Measurements from ENCODE around the gene MTRF1L. TPM values are rescaled to one million over a fixed set of nuclear protein-coding genes. Genes with fewer than 3 reads are reported as not detected.

The MTRF1L gene
- total RNA-seq, 1 experiment from 2014 or later: 26.5 TPM

- no peak overlapping the region for H3K9ac ChIP-seq (ENCODE audit: extremely low read depth, insufficient read length, low read length)
- no peaks in the 10 kb centered on the region for H3K27me3 ChIP-seq (ENCODE audit: insufficient read depth, low read length)
- no peak overlapping the region for H3K18ac ChIP-seq (ENCODE audit: insufficient read length, low read depth, low read length)
- no peak overlapping the region for H2AK5ac ChIP-seq (ENCODE audit: insufficient read length, low read length)
- H4K5ac ChIP-seq (ENCODE audit: insufficient read length, low read depth, low read length): no peak overlapping the region
- TF ChIP-seq CTCF (conservative IDR thresholded peaks at IDR 0.05): no peak
- H2BK5ac ChIP-seq (ENCODE audit: insufficient read length, low read length): no peak overlapping the region
- Mint-ChIP-seq H3K9me3 (no peaks in the 10 kb centered on the region), H3K27me3 (ENCODE audit: low read depth) (no peaks in the 10 kb centered on the region), H3K4me3 (no peak overlapping the region), H3K36me3 (ENCODE audit: insufficient read depth in 1 of 3, low read depth in 3 of 3) (no peaks in the 10 kb centered on the region), H3K4me1 (no peaks in the 10 kb centered on the region; a peak in 1 of 4 replicates), H3K27ac (no peak overlapping the region)
- H3K27ac ChIP-seq (ENCODE audit: insufficient read length, low read depth, low read length): no peak overlapping the region
- H3T11ph ChIP-seq (ENCODE audit: low read length): no peak overlapping the region
- no CpG with 5 or more reads among the region's 3 CpGs for WGBS (ENCODE audit: extremely low coverage, insufficient read length, low lambda C conversion rate)
- H4K8ac ChIP-seq (replicated peaks; ENCODE audit: insufficient read length, low read depth, low read length): no peak overlapping the region
- DNase-seq: no peak
- no peaks in the 10 kb centered on the region for H3K9me3 ChIP-seq (ENCODE audit: control insufficient read depth, low read depth, low read length)
- no peak overlapping the region for H2BK20ac ChIP-seq (ENCODE audit: low read depth, low read length, poor library complexity, severe bottlenecking)
- no peak overlapping the region for H3K4ac ChIP-seq (ENCODE audit: low read depth, low read length)
- no peak overlapping the region for H2BK120ac ChIP-seq (ENCODE audit: low read depth, low read length, poor library complexity, severe bottlenecking)
- H3K23ac ChIP-seq (ENCODE audit: insufficient read length, low read depth, low read length): no peak overlapping the region
- H4K91ac ChIP-seq (ENCODE audit: insufficient read length, low read depth, low read length): no peak overlapping the region
- no peak overlapping the region for H2AFZ ChIP-seq (ENCODE audit: low read length)
- no peak overlapping the region for H2BK12ac ChIP-seq (ENCODE audit: insufficient read length, low read depth, low read length)
- no peaks in the 10 kb centered on the region for H4K20me1 ChIP-seq (ENCODE audit: control insufficient read depth, insufficient read depth, insufficient read length)
- no peak overlapping the region for H3K14ac ChIP-seq (ENCODE audit: insufficient read depth, low read length)
- no peak overlapping the region for H2BK15ac ChIP-seq (ENCODE audit: low read depth, low read length)
- H3K23me2 ChIP-seq (ENCODE audit: insufficient read length, low read depth, low read length, poor library complexity, severe bottlenecking): no peaks in the 10 kb centered on the region
- H3K79me2 ChIP-seq (ENCODE audit: insufficient read depth, low read length): no peaks in the 10 kb centered on the region
- no peak overlapping the region for H3K56ac ChIP-seq (ENCODE audit: insufficient read length, low read depth, low read length)
- H3K4me1 ChIP-seq (ENCODE audit: insufficient read depth, low read length): no peaks in the 10 kb centered on the region
- H3K79me1 ChIP-seq (ENCODE audit: insufficient read depth, low read depth, low read length, poor library complexity, severe bottlenecking): no peaks in the 10 kb centered on the region
- no peak overlapping the region for H3K4me2 ChIP-seq (ENCODE audit: insufficient read depth, insufficient read length, low read length)
These were observed 15.8 kb upstream of the MTRF1L start for GRCh38 chr6:153018355-153018754.

Data from H9 (cell line).